SU-DHL-6 (cell line): ENCODE results near the gene ANXA11.

Source experiments
- CTCF ChIP-seq: fragments of 200-600 bp; sonication (generic); IDR thresholded peaks from one replicate; pipeline ENCODE4 v1.5.1; 2017; ENCODE audit warnings: antibody characterized with exemption, mild to moderate bottlenecking, low read length, moderate library complexity; ENCODE audit not compliant: insufficient read depth, poor library complexity, severe bottlenecking
- EZH2phosphoT487 ChIP-seq: fragments of 200-600 bp; sonication (generic), shearing (Covaris generic); conservative IDR thresholded peaks from 2 replicates; pipeline ENCODE4 v1.6.1; 2018; ENCODE audit warnings: mild to moderate bottlenecking, antibody characterized with exemption, low read length, moderate library complexity, mixed read lengths

DNA sequence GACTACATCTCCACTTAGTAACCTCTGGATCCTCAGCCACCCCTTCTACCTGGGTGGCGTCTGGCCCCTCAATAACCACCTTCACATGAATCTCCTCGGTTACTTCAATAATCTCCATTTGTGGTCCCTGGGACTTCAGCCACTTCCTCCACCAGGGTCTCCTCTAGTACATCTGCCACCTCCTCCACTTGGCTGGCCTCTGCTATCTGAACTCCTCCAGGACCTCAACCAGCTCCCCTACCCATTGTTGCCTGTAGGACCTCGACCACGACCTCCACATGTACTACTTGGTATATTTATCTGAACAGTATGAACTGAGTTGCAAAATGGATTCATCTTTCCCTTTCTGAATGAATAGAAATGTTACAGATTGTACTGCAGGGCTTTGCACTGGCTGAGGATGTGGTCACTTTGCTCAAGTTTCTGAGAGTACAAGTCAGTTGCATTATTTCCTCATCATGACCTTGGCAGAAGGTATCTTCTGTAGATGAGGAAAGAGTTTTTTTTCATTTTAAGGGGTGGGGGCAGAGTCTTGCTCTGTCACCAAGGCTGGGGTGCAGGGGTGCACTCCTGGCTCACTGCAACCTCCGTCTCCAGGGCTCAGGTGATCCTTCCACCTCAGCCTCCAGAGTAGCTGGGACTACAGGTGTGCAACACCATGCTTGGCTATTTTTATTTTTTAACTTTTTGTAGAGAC lies 48.1 kb upstream of the ANXA11 start:
- TF ChIP-seq CTCF (no peak), EZH2phosphoT487 (no peak)
